ENCODE data around the gene RESP18.

The RESP18 gene

DNA sequence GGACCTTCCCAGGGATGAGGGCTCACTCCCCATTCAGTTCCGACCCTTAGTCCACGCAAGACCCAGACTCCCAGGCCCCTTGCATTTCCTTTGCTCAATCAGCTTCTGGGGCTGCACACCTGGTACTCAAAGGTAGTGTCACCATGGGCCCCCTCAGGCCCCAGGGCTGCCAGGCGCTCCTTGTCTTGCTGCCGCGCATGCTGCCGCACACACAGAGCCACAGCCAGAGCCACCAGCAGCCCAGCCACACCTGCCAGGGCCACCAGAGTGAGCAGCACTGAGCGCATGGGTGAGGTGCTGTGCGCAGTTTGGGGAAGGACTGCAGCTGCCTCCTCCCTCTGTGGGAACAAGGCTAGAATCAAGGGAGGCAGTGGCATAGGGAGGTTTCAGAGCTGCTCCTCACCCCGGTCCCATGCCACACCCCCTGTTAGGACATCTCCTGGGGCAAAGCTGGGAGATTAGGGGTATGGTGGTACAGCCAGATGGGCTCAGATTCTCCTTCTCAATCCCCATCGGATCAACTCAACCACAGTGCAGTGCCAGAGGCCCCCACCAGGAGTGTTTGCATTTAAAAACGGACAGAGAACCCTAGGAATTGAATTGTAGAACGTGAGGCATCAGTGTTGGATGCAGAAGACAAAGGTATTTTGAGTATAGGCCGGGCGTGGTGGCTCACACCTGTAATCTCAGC lies 34.6 kb downstream of the RESP18 start:
- Mint-ChIP-seq H3K9me3 (no peaks in the 10 kb centered on the region), H3K36me3 (ENCODE audit: low read depth) (no peaks in the 10 kb centered on the region), H3K27ac (no peak overlapping the region), H3K27me3 (ENCODE audit: low read depth) (peaks cover 70% of the 10 kb centered on the region), H3K4me1 (peaks cover 19% of the 10 kb centered on the region), H3K4me3 (no peak overlapping the region)
- TF ChIP-seq, protein P1, sequence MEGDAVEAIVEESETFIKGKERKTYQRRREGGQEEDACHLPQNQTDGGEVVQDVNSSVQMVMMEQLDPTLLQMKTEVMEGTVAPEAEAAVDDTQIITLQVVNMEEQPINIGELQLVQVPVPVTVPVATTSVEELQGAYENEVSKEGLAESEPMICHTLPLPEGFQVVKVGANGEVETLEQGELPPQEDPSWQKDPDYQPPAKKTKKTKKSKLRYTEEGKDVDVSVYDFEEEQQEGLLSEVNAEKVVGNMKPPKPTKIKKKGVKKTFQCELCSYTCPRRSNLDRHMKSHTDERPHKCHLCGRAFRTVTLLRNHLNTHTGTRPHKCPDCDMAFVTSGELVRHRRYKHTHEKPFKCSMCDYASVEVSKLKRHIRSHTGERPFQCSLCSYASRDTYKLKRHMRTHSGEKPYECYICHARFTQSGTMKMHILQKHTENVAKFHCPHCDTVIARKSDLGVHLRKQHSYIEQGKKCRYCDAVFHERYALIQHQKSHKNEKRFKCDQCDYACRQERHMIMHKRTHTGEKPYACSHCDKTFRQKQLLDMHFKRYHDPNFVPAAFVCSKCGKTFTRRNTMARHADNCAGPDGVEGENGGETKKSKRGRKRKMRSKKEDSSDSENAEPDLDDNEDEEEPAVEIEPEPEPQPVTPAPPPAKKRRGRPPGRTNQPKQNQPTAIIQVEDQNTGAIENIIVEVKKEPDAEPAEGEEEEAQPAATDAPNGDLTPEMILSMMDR (IDR thresholded peaks at IDR 0.05; ENCODE audit: unreplicated experiment in 3 of 3), result no peak

DNA sequence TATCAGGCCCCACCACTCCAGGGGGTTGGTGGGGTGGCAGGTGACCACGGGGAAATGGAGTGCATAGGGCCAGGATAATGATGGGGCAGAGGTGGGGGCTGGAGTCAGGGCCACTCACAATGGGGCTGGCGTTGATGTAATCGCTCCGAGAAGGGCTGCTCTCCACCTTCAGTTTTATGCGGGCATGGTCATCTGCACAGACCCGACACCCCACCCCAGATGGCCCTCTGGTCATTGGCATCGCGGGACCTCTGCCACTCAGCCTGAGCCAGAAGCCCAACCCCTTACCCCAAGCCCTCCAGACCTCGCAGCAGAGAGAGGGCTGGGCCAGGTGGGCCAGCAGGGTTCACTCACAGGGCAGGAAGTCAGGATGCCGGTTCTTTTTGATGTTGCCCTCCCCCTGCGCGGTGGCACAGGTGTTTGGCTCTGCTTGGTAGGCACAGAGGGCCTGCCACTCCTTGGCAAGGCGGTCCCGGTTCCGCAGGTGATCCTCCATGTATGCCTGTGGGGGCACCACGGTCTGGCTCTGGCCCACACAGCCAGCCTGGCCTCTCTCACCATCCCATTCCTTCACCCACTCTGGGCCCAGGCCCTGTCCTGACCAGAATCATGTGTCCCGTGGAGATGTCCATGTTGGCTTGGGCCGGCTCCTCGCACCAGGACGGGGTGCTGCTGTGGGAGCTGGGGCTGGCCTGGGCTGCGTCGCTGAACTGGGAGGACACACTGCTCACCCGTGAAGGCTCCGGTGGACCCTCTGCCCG lies 35.7 kb downstream of the RESP18 start:
- H3K4me1 Mint-ChIP-seq, result peaks cover 19% of the 10 kb centered on the region
- no peaks in the 10 kb centered on the region for H3K36me3 Mint-ChIP-seq (ENCODE audit: low read depth)
- H3K9me3 Mint-ChIP-seq, result no peaks in the 10 kb centered on the region
- H3K27ac Mint-ChIP-seq, result no peak overlapping the region
- peaks cover 66% of the 10 kb centered on the region for H3K27me3 Mint-ChIP-seq (ENCODE audit: low read depth)
- no peak overlapping the region for H3K4me3 Mint-ChIP-seq
- TF ChIP-seq, protein P1 (IDR thresholded peaks at IDR 0.05; ENCODE audit: unreplicated experiment in 3 of 3), result no peak

GRCh38 chr2:219296142-219296541 lies 36.4 kb downstream of the RESP18 start:
- Mint-ChIP-seq H3K4me1 (peaks cover 19% of the 10 kb centered on the region), H3K4me3 (no peak overlapping the region), H3K9me3 (no peaks in the 10 kb centered on the region), H3K27ac (no peak overlapping the region), H3K27me3 (ENCODE audit: low read depth) (peaks cover 61% of the 10 kb centered on the region), H3K36me3 (ENCODE audit: low read depth) (no peaks in the 10 kb centered on the region)
- TF ChIP-seq, protein P1 (IDR thresholded peaks at IDR 0.05; ENCODE audit: unreplicated experiment in 3 of 3), result no peak

GRCh38 chr2:219294356-219295351 lies 37.9 kb downstream of the RESP18 start:
- Mint-ChIP-seq H3K27ac (peak overlapping the region; percentile 85 to 92 (median 86)), H3K27me3 (ENCODE audit: low read depth) (peaks cover 47% of the 10 kb centered on the region), H3K36me3 (ENCODE audit: low read depth) (no peaks in the 10 kb centered on the region), H3K4me3 (peak overlapping the region; percentile 83 to 90 (median 84)), H3K9me3 (no peaks in the 10 kb centered on the region), H3K4me1 (peaks cover 23% of the 10 kb centered on the region)
- TF ChIP-seq, protein P1 (IDR thresholded peaks at IDR 0.05; ENCODE audit: unreplicated experiment in 3 of 3), result peak; percentile 97 to 100 (median 98)

GRCh38 chr2:219293736-219294231 lies 38.8 kb downstream of the RESP18 start:
- Mint-ChIP-seq H3K27ac (peak overlapping the region; percentile 85 to 92 (median 86)), H3K36me3 (ENCODE audit: low read depth) (no peaks in the 10 kb centered on the region), H3K4me3 (peak overlapping the region; percentile 83 to 90 (median 84)), H3K4me1 (peaks cover 27% of the 10 kb centered on the region), H3K27me3 (ENCODE audit: low read depth) (peaks cover 43% of the 10 kb centered on the region), H3K9me3 (no peaks in the 10 kb centered on the region)
- TF ChIP-seq, protein P1 (IDR thresholded peaks at IDR 0.05; ENCODE audit: unreplicated experiment in 3 of 3), result no peak

All from nephron (organoid).